IPS-NIHi11 (cell line): ENCODE results near the gene DCTPP1.

ENCODE experiments used
- DNase-seq: peaks from one replicate; pipeline ENCODE4 v3.0.0; 2012; ENCODE audit warnings: mixed read lengths, low spot score

The DCTPP1 gene

GRCh38 chr16:30447512-30448226, 17.8 kb upstream of the DCTPP1 start:
- DNase-seq, result no peak

DNA sequence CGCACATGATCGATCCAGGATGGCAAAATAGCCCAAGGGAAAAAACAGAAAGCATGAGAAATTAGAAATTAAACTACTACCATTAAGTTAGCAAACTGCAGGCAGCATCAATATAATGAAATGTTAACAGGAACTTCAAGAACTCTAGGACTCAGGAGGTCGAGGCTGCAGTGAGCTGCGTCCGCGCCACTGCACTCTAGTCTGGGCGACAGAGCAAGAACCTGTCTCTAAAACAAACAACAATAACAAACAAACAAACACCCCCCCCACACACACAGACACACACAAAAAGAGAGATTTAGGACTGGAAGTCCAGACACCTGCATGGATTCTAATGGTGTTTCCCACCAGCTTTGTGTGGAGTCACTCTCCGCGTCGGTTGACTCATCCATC, 16.4 kb upstream of the DCTPP1 start:
- no peak for DNase-seq

- DNase-seq, result peak; percentile 91
Measured at GRCh38 chr16:30445408-30446202, 15.8 kb upstream of the DCTPP1 start, which contains the start of gene SEPHS2. TSS of gene SEPHS2 (minus strand) at chr16:30445874. CDS start at chr16:30445727, 147 bp downstream.

DNA sequence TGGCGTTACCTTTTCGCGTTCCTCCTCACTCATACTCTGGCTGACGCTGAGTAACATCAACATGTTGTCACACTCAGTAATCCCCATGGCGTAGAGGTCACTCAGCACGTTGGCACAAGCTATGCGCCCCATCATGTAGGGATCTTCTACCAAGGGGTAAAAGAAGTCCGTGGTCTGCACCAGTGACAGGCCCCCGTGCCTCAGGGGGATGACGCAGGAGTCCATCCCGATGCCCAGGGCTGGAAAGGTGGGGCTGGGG, 15.2 kb upstream of the DCTPP1 start:
- DNase-seq, result no peak

GRCh38 chr16:30444231-30445148, 14.7 kb upstream of the DCTPP1 start:
- no peak for DNase-seq

DNA sequence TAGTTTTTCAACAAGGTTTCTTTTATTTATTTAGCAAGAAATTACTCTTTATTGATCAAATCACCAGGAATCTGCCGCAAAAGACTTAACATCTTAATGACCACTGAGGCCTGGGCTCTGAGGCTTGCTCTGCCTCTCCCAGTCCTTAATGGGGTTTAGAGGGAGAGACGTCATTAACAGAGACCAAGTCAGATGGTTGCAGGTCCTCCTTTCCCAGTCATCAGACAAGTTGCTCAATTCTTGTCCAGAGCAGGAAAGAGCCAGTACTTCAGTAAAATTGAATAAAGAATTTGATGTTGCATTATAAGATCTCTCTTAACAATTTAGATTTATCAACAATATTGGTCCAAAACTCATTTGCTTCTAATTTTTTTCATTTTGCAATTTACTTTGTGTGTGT, 13.8 kb upstream of the DCTPP1 start:
- DNase-seq, result no peak

DNA sequence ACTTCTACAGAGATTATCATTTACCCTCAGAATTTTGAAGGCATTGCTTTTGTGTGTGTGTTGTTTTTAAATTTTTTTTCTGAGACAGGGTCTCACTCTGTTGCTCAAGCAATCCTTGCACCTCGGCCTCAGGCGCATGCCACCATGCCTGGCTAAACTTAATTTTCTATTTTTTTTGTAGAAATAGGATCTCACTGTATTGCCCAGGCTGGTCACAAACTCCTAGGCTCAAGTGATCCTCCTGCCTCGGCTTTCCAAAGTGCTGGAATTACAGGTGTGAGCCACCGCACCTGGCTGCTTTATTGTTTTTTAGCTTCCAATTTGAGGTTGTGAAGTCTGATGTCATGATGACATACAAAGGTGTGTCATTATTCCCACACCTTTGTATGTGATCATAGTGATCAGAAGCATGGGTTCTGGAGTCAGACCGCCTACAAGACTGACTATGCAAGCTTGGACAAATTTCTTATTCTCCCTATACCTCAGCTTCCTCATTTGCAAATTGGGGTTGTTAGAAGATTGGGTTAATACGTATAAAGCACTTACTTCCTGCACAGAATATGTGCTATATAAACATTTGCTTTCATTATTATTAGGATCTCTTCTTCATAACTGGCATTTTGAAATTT, 10.0 kb upstream of the DCTPP1 start:
- no peak for DNase-seq

- DNase-seq, result no peak
Measured at GRCh38 chr16:30438835-30439234, 9.0 kb upstream of the DCTPP1 start.

- no peak for DNase-seq
Measured at GRCh38 chr16:30437511-30438046, 7.7 kb upstream of the DCTPP1 start.

- DNase-seq, result no peak
Measured at GRCh38 chr16:30434852-30435251, 5.0 kb upstream of the DCTPP1 start.

DNA sequence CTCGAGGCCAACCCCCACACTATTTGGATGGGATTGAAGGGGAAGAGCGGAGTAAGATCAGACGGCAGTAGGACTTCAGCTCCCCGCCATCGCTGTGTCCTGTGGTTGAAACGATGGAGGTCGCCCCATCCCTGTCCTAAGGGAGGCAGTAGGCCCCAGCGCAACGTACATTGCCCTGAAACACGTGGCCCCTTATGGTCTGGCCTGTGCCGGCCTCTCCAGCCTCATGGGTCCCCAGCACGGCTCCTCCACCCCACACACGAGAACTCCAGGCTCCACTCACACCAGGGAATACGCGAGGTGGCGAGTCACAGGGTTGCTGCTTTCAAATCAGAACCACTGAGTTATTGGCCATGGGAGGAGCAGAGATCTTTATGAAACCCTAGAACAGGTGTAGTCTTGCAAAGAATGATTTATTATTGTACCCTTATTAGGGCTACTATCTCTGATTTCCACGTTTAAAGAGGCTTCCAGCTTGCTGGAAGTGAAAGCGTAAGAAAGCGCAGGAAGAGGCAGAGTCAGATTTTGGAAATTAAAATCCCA, 669 bp upstream of the DCTPP1 start:
- DNase-seq, result peak; percentile 63

DNA sequence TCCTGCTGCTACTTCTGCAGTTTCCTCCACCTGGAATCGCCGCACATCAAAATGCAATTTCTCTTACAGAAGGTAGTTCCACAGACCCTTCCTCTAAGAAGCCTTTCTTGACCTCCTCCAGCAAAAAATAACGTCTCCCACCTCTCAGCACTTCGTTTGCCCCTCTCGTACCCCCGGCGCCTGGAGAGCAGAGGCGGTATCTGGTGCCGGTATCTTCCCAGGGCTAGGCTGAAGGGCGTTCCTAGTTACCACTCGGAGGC, 482 bp downstream of the DCTPP1 start:
- peak; percentile 42 for DNase-seq

- DNase-seq, result no peak
Measured at GRCh38 chr16:30428055-30428454, 1.8 kb downstream of the DCTPP1 start.

DNA sequence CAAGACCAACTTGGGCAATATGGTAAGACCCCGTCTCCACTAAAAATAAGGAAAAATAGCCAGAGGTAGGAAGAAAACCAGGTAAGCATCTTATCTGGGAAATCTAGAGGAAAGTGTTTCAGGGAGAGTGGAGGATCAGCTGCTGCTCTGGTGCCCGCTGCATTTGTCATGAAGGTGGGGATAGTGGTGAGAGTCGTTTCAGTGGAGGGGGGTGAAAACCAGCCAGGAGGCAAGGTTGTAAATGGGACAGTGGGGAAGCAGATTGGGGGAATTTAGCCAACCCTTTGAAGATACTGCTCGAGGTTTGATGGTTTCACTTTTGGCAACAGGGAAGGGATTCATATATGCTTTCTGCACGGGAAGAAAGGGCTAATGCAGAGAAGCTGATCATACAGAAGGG, 8.8 kb downstream of the DCTPP1 start:
- DNase-seq, result no peak

DNA sequence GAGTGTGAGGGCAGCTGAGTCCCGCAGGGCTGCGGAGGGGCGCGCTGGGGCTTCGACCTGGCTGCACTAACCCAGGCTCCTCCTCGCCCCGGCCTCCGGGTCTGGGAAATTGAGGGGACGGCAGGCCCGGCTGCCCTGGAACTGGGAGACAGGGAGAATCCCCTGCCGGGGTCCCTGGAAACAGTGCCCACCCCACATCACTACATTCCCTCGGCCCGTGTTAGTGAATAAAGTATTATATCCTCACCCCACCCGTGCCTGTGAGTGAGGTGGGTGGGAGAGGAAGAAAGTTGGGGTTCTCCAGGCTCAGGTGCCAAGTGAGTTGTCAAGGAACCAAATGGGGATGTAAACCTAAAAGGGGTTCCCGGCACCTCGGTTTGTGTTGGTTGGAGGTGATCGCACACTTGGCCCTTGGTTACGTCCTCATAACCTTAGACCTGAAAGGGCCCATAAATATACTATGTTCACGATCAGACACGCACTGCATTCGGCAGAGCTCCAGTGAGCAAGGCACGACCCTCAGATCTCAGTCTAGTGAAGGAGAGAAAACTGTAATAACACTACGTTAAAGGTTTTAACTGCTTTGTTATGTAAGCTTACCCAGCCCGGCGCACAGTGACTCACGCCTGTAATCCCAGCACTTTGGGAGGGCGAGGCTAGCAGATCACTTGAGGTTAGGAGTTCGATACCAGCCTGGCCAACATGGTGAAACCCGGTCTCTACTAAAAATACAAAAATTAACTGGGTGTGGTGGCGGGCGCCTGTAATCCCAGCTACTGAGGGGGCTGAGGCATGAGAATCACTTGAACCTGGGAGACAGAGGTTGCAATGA, 11.3 kb downstream of the DCTPP1 start:
- no peak for DNase-seq

DNA sequence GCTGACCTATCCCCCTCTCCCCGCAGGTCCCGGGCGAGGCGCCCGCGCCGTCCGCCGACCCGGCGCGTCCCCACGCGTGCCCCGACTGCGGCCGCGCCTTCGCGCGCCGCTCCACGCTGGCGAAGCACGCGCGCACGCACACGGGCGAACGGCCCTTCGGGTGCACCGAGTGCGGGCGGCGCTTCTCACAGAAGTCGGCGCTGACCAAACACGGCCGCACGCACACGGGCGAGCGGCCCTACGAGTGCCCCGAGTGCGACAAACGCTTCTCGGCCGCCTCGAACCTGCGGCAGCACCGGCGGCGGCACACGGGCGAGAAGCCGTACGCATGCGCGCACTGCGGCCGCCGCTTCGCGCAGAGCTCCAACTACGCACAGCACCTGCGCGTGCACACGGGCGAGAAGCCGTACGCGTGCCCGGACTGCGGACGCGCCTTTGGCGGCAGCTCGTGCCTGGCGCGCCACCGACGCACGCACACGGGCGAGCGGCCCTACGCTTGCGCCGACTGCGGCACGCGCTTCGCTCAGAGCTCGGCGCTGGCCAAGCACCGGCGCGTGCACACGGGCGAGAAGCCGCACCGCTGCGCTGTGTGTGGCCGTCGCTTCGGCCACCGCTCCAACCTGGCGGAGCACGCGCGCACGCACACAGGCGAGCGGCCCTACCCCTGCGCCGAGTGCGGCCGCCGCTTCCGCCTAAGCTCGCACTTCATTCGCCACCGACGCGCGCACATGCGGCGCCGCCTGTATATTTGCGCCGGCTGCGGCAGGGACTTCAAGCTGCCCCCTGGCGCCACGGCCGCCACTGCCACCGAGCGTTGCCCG, 12.1 kb downstream of the DCTPP1 start:
- DNase-seq, result peak; percentile 93

- no peak for DNase-seq
Measured at GRCh38 chr16:30416624-30417528, 13.0 kb downstream of the DCTPP1 start.

GRCh38 chr16:30416047-30416603, 13.7 kb downstream of the DCTPP1 start:
- no peak for DNase-seq

GRCh38 chr16:30414159-30414558, 15.7 kb downstream of the DCTPP1 start:
- DNase-seq, result no peak
